Measurements from ENCODE around the gene FRS3. TPM values are rescaled to one million over a fixed set of nuclear protein-coding genes. Genes with fewer than 3 reads are reported as not detected.

FRS3 gene
- total RNA-seq, 1 experiment from 2014 or later, result 5.9 TPM

DNA sequence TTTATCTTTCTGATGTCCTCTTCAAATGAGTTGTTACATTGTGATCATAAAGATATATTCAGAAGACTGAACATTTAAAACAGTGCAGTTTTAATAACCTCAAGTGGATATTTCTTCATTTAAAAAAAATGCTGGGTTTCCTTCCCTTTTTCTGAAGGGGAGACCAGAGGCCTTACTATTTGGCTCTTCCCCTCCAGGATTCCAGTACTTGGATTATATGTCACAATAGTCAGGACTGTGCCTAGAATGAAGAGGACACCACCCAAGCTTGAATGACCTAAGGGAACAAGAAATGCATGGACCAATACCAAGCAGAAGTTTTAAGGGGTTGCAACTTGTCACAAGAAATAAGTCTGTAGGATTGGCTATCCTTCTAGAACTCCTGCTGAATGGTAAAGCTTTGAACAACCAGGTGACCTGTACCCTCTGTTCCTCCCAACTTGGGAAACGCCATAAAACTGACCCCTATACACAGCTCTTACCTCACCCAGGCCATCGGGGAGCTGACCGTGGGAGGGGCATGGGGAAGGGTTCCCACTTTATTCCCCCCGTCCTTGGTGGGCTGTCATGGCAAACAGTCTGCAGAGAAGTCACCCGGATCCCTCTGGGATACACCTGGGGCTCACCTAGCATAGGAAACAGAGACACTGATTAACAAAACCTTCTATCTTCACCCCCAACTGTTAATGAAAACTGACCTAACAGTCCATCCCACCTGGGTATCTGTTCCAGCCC lies 2.0 kb downstream of the FRS3 start:
- Histone ChIP-seq H3K9me2 (ENCODE audit: insufficient read depth) (no peaks in the 10 kb centered on the region), H3K36me3 (ENCODE audit: control insufficient read depth in 1 of 2, insufficient read depth in 2 of 2, low read length in 2 of 2) (no peaks in the 10 kb centered on the region; a peak in 2 of 4 replicates), H3K9ac (ENCODE audit: low read length) (no peak overlapping the region), H3K9me3 (ENCODE audit: control insufficient read depth in 1 of 2, insufficient read depth in 1 of 2, low read depth in 1 of 2, low read length in 2 of 2) (no peaks in the 10 kb centered on the region), H3K27me3 (ENCODE audit: insufficient read depth, low read length) (no peaks in the 10 kb centered on the region), H3K4me2 (ENCODE audit: low read length) (no peak overlapping the region), H3K4me3 (replicated peaks in 1 of 2; ENCODE audit: low read depth in 1 of 2, low read length in 2 of 2) (no peak overlapping the region), H4K20me1 (ENCODE audit: insufficient read depth) (no peaks in the 10 kb centered on the region), H3K4me1 (ENCODE audit: control insufficient read depth in 1 of 2, insufficient read depth in 2 of 2, low read length in 2 of 2) (peaks cover 14 to 23% of the 10 kb centered on the region in 2 experiments), H3K79me2 (ENCODE audit: insufficient read depth, low read length) (no peaks in the 10 kb centered on the region), H3K27ac (ENCODE audit: low read depth, low read length) (no peak overlapping the region), H2AFZ (ENCODE audit: low read depth, low read length, poor library complexity, severe bottlenecking) (no peak overlapping the region)
- intact Hi-C loops (cut with micrococcal nuclease), result loop anchor here (2.0 to 10.0 kb wide), 3 partner anchors 43 to 409 kb away; partner anchors contain the start of gene TFEB
- DNase-seq (ENCODE audit: low read depth, low spot score) (no peak), ATAC-seq (no peak)
- no TSS peak for BruUV-seq (replicated peaks)
- CTCF ChIA-PET, result interaction anchor here (1.2 kb wide), 1 partner anchor 10 kb away, joined by 3 read pairs; the partner anchor contains the start of gene TOMM6
- TF ChIP-seq CBX3 (IDR thresholded peaks at IDR 0.05; ENCODE audit: low read depth), result no peak
- TF ChIP-seq SIN3A (IDR thresholded peaks at IDR 0.05; ENCODE audit: low read depth), result no peak
- TF ChIP-seq YY1 (IDR thresholded peaks at IDR 0.05; ENCODE audit: extremely low read depth, insufficient replicate concordance, low read depth, low read length), result no peak
- no peak for TF ChIP-seq ELF1 (IDR thresholded peaks at IDR 0.05; ENCODE audit: borderline replicate concordance, low read depth)
- no peak for TF ChIP-seq FOSL1 (IDR thresholded peaks at IDR 0.05; ENCODE audit: low read depth)
- no peak for TF ChIP-seq ZFX (IDR thresholded peaks at IDR 0.05)
- no peak for TF ChIP-seq RAD21 (IDR thresholded peaks at IDR 0.05; ENCODE audit: low read depth)
- TF ChIP-seq SP1 (IDR thresholded peaks at IDR 0.05; ENCODE audit: low read depth), result no peak
- no peak for TF ChIP-seq POLR2A (IDR thresholded peaks at IDR 0.05; ENCODE audit: borderline replicate concordance, extremely low read depth, insufficient read depth, insufficient read length)
- TF ChIP-seq JUND (IDR thresholded peaks at IDR 0.05), result no peak
- TF ChIP-seq POLR2AphosphoS5 (IDR thresholded peaks at IDR 0.05; ENCODE audit: low read depth, low read length), result no peak
- TF ChIP-seq ZNF274 (IDR thresholded peaks at IDR 0.05; ENCODE audit: low read depth, low read length), result no peak
- no peak for TF ChIP-seq CEBPB (IDR thresholded peaks at IDR 0.05; ENCODE audit: low read depth)
- TF ChIP-seq, protein P1, sequence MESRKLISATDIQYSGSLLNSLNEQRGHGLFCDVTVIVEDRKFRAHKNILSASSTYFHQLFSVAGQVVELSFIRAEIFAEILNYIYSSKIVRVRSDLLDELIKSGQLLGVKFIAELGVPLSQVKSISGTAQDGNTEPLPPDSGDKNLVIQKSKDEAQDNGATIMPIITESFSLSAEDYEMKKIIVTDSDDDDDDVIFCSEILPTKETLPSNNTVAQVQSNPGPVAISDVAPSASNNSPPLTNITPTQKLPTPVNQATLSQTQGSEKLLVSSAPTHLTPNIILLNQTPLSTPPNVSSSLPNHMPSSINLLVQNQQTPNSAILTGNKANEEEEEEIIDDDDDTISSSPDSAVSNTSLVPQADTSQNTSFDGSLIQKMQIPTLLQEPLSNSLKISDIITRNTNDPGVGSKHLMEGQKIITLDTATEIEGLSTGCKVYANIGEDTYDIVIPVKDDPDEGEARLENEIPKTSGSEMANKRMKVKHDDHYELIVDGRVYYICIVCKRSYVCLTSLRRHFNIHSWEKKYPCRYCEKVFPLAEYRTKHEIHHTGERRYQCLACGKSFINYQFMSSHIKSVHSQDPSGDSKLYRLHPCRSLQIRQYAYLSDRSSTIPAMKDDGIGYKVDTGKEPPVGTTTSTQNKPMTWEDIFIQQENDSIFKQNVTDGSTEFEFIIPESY (IDR thresholded peaks at IDR 0.05; ENCODE audit: extremely low read depth, insufficient replicate concordance, low read length), result no peak
- TF ChIP-seq, protein P2, sequence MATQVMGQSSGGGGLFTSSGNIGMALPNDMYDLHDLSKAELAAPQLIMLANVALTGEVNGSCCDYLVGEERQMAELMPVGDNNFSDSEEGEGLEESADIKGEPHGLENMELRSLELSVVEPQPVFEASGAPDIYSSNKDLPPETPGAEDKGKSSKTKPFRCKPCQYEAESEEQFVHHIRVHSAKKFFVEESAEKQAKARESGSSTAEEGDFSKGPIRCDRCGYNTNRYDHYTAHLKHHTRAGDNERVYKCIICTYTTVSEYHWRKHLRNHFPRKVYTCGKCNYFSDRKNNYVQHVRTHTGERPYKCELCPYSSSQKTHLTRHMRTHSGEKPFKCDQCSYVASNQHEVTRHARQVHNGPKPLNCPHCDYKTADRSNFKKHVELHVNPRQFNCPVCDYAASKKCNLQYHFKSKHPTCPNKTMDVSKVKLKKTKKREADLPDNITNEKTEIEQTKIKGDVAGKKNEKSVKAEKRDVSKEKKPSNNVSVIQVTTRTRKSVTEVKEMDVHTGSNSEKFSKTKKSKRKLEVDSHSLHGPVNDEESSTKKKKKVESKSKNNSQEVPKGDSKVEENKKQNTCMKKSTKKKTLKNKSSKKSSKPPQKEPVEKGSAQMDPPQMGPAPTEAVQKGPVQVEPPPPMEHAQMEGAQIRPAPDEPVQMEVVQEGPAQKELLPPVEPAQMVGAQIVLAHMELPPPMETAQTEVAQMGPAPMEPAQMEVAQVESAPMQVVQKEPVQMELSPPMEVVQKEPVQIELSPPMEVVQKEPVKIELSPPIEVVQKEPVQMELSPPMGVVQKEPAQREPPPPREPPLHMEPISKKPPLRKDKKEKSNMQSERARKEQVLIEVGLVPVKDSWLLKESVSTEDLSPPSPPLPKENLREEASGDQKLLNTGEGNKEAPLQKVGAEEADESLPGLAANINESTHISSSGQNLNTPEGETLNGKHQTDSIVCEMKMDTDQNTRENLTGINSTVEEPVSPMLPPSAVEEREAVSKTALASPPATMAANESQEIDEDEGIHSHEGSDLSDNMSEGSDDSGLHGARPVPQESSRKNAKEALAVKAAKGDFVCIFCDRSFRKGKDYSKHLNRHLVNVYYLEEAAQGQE (IDR thresholded peaks at IDR 0.05; ENCODE audit: low read depth), result no peak
- RAD21 ChIA-PET (ENCODE audit: low non-redundant PET in 1 of 2, low total read pairs in 2 of 2, uncharacterized antibody in 2 of 2, unreplicated experiment in 2 of 2), result no interaction called here
- POLR2A ChIA-PET, result no interaction called here
